HG02588 (cell line): ENCODE measurements around the gene KIAA1191.
"Not testable (repeated sequence)": the region's sequence is repeated elsewhere in the genome, so short reads cannot be mapped to it uniquely, and the experiment has no call there.

Source experiments
- ATAC-seq: cut with Tn5 transposase; IDR thresholded peaks from one replicate; pipeline ENCODE4 v1.9.1; 2021; ENCODE audit warnings: mild to moderate bottlenecking, moderate library complexity; ENCODE audit not compliant: unreplicated experiment

KIAA1191 gene

GRCh38 chr5:176319827-176320554, 41.6 kb downstream of the KIAA1191 start:
- no peak for ATAC-seq

- no peak for ATAC-seq
Observed at GRCh38 chr5:176317534-176318374, 43.8 kb downstream of the KIAA1191 start.

DNA sequence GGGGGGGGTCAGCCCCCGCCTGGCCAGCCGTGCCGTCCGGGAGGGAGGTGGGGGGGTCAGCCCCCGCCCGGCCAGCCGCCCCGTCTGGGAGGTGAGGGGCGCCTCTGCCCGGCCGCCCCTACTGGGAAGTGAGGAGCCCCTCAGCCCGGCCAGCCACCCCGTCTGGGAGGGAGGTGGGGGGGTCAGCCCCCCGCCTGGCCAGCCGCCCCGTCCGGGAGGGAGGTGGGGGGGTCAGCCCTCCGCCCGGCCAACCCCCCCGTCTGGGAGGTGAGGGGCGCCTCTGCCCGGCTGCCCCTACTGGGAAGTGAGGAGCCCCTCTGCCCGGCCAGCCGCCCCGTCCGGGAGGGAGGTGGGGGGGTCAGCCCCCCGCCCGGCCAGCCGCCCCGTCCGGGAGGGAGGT, 56.2 kb downstream of the KIAA1191 start:
- not testable (repeated sequence) for ATAC-seq
